ENCODE results near the gene PHC3.
"Not testable (repeated sequence)": the region's sequence is repeated elsewhere in the genome, so short reads cannot be mapped to it uniquely, and the experiment has no call there.

The PHC3 gene, protein sequence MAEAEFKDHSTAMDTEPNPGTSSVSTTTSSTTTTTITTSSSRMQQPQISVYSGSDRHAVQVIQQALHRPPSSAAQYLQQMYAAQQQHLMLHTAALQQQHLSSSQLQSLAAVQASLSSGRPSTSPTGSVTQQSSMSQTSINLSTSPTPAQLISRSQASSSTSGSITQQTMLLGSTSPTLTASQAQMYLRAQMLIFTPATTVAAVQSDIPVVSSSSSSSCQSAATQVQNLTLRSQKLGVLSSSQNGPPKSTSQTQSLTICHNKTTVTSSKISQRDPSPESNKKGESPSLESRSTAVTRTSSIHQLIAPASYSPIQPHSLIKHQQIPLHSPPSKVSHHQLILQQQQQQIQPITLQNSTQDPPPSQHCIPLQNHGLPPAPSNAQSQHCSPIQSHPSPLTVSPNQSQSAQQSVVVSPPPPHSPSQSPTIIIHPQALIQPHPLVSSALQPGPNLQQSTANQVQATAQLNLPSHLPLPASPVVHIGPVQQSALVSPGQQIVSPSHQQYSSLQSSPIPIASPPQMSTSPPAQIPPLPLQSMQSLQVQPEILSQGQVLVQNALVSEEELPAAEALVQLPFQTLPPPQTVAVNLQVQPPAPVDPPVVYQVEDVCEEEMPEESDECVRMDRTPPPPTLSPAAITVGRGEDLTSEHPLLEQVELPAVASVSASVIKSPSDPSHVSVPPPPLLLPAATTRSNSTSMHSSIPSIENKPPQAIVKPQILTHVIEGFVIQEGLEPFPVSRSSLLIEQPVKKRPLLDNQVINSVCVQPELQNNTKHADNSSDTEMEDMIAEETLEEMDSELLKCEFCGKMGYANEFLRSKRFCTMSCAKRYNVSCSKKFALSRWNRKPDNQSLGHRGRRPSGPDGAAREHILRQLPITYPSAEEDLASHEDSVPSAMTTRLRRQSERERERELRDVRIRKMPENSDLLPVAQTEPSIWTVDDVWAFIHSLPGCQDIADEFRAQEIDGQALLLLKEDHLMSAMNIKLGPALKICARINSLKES

DNA sequence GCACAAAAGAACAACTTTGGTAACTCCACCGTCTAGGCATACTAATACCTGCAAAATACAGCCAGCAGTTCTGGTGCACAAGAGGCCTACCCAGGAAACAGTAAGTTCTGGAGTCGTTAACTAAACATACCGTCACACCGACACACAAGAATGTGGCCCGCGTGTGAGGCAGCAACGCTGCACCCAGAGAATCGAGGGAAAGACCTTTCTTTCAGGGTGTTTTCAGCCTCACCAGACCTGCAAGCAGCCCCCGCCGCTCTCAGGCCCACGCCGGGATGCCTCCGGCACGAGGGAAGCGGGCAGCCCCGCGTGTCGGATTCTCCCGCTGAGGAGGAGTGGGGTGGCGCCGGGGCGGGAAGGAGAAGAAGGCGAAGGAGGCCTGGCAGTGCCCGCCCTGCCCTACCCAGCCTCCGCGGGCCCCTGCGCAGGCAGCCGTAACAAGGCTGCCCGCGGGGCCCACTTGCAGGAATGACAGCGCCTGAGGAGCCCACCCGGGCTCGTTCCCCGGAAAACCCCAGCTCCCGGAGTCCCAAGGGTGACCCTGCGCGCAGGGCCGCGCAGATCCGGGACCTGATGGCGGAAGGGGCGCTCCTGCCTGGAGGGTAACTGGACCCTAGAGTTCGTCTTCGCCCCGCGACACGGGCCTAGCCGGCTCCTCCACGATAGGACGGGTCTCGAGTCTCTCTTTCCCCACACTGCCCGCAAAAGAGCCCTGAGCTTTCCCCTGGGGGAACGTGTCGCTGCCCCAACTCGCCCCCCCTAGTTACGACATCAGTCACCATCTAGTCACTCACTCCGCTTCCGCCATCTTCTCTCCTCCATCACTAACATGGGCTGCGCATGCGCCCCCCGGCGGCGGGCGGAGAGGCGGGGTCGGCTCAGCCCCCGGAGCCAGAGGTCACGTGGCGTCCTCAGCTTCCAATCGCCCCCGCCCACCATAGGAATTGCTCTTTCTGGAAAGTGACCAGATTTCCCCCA is at the start of gene PHC3:
Gene PHC3 (minus strand): TSS at position 826 of the 978 bp plus-strand sequence. CDS start 18 bp downstream, at position 808.
- DNase-seq: peak; percentile 93

DNA sequence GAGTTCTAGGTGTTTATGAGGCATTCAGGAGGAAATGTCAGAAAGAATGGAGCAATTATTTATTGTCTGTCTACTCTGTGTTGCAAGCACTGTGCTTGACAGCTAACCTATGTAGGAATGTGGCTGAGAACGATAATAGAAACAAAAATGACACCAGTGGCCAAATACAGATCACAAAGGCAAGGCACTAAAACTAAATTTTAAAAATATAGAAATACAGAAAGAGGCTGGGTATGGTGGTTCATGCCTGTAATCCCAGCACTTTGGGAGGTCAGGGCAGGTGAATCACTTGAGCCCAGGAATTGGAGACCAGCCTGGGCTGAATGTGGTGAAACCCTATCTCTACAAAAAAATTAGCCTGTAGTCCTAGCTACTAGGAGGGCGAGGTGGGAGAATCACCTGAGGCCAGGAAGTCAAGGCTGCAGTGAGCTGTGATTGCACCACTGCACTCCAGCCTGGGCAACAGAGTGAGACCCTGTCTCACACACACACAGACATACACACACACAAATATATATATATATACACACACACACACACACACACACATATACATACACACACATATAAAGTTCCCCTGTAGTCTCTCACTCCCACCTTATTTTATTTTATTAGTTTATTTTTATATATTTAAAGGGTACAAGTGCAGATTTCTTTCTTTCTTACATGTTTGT is 46.7 kb upstream of the PHC3 start:
- no peak for DNase-seq

DNA sequence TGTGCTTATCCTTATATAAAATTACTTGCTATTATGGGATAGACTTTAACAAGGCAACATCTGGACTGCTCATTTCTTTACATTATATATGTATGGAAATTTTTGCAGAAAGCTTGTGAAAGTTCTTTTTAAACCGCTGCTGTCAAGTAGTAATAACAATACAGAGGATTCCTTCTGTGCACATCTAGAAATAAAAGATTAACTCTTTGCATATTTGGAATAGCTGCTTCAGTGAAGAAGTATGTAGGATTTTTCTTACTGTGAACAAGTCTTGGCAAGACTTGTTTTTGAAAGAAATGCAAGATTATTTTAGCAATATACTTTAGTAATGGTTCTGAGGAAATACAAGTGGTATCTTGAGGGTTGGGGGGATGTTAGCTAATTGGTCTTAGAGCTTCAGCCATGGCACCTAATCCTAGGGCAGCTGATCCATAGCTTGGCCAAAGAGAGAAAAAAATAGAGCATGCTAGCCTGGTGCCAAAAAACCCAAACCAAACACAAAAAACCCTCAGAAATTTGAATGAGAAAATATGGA is 45.0 kb upstream of the PHC3 start:
- no peak for DNase-seq

DNA sequence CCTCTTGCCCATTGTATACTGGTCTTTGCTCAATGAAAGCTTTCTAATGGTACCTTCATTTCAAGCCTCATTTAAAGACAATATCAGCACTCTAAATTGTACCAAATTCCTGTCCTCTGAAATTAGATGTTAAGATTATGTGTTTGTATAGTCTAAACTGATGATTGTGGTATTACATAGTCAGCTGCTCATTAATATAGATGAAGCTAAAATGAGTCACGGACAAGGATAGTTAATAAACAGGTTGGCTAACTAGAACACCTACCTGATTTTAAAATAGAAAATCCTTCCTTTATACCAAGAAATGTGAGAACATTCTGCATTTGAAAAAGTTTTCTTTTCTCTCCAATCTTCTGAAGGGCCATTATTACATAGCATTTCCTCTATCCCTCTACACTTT is 43.6 kb upstream of the PHC3 start:
- DNase-seq: no peak

DNA sequence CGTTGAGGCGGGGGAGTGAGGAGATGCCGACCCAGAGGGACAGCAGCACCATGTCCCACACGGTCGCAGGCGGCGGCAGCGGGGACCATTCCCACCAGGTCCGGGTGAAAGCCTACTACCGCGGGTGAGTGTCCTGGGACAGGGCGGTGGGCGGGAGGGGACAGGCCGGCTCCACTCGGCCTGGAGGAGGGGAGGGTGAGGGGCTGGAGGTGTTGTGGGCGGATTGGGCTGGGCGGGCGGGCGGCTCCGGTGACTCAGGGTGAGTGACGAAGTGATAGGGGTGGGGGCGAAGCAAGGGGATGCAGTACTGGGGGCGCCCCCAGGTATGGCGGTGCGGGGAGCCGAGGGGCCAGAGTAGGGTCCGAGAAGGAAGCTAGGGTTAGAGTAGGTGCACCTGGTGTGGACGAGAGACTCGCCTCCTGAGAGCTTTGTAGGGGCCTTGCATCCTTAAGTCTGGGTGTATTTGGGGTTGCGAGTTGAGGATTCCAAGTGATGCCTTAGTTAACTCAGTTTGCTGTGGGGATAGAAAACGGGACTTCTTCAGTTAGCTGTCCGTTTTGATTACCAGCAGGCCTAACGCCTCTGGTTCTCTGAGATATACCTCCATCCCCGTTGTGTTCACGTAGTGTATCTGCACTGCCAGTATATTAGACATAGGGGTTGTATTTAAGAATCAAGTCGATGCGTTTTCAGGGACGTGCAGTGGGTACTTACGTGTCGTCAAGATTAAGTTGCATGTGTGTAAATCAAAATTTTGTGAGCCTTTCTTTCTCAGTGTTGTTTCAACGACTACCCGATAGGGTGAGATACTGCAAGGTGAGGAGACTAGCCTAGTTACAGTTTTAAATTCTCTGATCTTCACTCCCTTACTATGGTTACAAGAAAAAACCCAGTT is 41.4 kb upstream of the PHC3 start:
- DNase-seq: peak; percentile 41

DNA sequence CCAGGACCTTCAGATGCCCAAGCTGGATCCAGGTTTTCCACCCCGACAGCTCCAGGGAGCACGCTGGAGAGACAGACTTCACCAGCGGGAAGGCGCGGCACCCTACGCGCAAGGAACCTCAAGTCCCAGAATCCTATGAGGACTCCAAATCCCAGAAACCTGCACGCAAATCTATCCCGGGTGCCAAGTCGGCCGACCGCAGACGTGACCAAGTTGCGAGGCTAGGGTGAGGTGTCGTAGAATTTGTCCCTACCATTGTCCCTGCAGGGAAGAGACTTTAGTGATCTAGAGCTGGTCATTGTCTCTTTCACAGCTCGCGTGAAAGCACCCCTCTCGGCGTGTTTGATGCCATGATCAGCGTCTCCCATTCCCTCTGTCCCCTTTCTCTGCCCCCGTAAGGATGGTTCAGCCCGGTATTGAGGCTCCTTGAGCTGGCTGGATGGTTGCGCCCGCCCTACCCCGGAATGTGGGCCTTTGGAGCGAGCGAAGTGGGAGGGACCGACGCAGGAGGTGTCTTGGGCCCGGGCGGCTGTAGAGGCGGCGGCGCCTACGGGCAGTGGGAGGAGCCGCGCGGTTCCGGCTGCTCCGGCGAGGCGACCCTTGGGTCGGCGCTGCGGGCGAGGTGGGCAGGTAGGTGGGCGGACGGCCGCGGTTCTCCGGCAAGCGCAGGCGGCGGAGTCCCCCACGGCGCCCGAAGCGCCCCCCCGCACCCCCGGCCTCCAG is 40.6 kb upstream of the PHC3 start, which contains the start of gene PRKCI:
Gene PRKCI (plus strand): TSS at position 501 of the 723 bp plus-strand sequence. CDS start 246 bp downstream, outside the sequence.
- DNase-seq: peak; percentile 94

DNA sequence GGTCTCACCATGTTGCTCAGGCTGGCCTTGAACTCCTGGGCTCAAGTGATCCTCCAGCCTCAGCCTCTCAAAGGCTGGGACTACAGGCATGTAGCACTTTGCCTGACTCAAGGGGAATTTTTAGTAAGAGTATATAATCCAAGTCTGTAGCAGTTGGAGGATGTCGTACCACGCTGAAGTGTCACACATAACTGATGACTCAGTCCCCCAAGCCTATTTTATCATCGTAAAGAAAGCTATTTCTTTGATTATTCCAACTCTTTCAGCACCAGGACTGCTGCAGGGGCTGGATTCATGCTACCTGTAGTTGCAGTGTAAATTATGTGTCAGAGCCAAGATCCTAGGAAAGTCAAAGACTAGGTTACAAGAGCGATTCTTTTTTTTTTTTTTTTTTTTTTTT is 39.3 kb upstream of the PHC3 start:
- no peak for DNase-seq

DNA sequence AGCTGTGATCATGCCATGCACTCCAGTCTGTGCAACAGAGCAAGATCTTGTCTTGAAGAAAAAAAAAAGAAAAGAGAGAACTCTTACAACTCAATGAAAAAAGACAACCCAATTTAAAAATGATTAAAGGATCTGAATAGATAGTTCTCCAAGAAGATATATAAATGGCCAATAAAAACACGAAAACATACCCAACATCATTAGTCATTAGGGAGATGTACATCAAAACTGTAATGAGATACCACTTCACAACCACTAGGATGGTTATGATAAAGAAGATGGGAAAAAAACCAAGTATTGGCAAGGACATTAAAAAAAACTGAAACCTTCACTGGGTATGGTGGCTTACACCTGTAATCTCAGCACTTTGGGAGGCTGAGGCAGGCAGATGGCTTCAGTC is 38.3 kb upstream of the PHC3 start:
- DNase-seq: no peak

DNA sequence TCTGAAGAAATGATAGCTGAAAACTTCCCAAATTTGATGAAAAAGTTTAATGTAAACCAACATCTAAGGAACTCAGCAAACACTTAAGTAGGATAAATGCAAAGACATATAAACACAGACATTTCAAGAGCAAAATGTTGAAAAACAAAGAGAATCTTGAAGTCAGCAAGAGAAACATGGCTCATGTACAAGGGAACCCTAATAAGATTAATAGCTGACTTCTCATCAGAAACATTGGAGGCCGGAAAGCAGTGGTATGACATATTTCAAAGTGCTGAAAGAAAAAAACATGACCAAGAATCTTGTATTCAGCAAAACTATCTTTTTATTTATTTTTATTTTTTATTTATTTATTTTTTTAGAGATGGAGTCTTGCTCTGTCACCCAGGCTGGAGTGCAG is 30.1 kb upstream of the PHC3 start:
- no peak for DNase-seq

DNA sequence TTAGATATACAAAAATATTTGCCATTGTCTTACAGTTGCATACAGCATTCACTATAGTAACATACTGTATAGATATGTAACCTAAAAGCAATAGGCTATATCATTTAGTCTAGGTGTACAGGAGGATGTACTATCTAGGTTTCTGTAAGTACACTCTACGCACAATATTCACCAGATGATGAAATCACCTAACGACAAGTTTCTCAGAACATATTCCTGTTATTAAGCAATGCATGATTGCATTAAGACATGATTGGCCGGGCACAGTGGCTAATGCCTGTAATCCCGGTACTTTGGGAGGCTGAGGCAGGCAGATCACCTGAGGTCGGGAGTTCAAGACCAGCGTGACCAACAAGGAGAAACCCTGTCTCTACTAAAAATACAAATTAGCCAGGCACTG is 26.2 kb upstream of the PHC3 start:
- DNase-seq: no peak

DNA sequence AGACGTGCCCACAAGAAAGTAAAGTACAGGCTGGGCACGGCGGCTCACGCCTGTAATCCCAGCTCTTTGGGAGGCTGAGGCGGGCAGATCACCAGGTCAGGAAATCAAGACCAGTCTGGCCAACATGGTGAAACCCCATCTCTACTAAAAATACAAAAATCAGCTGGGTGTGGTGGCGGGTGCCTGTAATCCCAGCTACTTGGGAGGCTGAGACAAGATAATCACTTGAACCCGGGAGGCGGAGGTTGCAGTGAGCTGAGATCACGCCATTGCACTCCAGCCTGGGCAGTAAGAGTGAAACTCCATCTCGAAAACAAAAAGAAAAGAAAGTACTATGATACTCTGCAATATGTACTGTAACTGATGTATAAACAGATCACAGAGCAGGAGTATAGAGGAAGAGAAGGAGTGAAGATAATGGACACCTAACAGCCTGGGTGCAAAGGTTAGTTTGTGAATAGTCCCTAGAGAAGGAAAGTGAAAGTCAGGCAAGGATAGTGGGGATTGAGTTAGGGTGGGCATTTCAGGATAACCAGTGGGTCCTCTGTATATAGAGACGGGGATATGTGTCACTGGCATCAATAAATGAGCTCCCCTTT is 24.7 kb upstream of the PHC3 start:
- not testable (repeated sequence) for DNase-seq

DNA sequence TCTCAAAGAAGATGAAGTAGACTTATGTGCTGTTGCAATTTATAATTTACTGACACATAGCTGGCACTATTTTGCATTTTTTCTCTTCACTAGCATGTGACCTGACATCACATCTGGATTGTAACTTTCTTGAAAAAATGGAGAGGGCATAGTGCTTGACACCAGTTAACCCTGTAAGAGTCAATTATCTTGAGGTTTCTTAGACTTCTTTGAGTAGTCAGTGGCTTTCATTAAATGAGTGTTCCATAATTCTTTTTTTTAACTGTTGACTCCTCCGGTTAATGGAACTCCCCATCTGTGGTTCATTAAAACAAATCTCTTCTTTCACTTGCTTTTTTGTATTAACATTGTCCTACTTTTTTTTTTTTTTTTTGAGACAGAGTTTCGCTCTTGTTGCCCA is 23.8 kb upstream of the PHC3 start:
- DNase-seq: no peak

DNA sequence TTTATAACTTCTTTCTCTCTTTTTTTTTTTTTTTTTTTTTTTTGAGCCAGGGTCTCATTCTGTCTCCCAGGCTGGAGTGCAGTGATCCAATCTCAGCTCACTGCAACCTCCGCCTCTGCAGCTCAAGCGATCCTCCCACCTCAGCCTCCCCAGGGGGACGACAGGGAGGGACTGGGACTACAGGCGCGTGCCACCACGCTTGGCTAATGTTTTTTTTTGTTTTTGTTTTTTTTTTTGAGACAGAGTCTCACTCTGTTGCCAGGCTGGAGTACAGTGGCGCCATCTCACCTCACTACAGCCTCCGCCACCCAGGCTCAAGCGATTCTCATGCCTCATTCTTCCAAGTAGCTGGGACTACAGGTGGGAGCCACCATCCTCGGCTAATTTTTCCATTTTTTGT is 23.0 kb upstream of the PHC3 start:
- no peak for DNase-seq

DNA sequence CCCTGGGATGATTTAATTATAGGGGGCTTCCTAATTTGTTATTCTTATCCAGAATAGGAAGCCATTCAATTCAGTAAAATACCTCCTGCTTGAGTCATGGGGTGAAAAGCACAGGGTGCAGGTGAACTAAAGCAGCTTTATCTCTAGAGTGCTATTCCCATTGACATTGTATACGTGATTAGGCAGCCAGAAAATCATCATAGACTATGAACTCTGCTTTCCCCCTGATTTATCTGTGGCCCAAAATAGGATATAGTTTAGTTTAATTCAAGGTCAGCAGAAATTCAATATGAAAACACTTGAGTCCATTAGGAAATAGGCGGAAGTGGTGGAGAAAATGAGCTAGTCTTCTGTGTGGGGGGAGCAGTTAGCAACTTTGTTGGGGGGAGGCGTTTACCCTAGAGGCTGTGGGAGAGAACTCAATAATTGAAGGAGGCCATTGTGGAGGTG is 22.5 kb upstream of the PHC3 start:
- DNase-seq: no peak

DNA sequence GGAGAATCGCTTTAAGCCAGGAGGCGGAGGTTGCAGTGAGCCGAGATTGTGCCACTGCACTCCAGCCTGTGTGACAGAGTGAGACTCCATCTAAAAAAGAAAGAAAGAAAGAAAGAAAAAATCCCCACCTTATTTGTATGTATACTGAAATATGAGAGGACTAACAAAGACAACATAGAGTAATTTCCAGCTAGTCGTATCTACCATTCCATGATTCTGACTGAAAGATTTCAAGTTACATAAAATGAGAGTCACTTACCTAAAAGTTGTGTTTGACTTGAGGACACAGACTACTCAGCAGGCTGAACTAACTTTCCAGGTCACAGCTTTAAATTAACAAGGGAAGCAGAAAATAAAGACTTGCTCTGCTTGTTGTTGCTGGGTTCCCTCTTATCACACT is 21.9 kb upstream of the PHC3 start:
- no peak for DNase-seq

DNA sequence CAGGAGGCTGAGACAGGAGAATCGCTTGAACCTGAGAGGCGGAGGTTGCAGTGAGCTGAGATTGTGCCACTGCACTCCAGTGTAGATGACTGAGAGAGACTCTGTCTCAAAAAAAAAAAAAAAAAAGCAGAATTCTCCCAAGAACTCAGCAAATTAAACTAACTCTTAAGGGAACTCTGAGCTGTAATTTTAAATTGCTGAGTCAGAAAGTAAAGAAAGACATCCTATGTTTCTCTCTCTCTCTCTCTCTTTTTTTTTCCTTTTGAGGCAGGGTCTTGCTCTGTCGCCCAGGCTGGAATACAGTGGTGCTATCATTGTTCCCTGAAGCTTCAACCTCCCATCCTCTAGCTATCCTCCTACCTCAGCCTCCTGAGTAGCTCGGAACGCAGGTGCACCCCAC is 20.0 kb upstream of the PHC3 start:
- DNase-seq: no peak

DNA sequence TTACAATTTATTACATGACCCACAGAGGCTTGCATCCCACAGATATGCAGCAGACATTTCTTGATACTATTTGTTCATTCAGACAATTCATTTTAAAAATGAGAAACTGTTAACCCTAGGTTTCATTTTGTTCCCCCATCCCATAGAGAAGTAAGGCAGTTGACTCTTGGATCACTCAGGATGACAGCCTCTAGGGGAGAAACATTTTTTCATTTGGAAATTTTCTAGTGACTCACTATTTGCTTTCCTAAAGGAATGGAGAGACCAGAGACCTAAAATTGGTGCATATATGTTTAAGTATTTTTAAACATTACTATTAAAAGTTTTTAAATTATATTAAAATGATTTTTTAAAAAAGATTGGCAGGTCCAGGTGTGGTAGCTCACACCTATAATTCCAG is 19.5 kb upstream of the PHC3 start:
- no peak for DNase-seq

DNA sequence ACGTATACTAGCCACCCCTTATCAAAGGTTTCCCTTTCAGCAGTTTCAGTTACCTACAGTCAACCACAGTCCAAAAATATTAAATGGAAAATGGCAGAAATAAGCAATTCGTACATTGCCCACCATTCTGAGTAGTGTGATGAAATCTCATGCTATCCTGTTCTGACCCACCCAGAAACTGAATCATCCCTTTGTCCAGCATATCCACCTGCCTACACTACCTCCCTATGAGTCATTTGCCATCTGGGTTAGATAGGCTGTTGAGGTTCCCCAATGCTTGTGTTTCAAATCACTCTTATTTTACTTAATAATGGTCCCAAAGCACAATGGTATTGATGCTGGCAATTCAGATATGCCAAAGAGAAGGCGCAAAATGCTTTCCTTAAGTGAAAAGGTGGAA is 15.3 kb upstream of the PHC3 start:
- no peak for DNase-seq

DNA sequence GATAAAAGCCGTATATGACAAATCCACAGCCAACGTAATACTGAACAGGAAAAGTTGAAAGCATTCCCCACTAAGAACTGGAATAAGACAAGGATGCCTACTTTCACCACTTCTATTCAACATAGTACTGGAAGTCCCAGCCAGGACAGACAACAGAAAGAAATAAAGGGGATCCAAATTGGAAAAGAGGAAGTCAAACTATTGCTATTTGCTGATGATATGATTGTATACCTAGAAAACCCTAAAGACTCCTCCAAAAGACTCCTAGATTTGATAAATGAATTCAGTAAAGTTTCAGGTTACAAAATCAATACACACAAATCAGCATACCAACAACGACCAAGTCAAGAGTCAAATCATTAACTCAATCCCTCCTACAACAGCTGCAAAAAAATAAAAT is 14.2 kb upstream of the PHC3 start:
- DNase-seq: not testable (repeated sequence)
